GM12801 (cell line): ENCODE data around the gene CD6.

Experiments used
- CTCF ChIP-seq: IDR thresholded peaks from one replicate; pipeline ENCODE4 v1.5.1; 2011; ENCODE audit warnings: control low read depth; ENCODE audit not compliant: insufficient read length; ENCODE audit errors: extremely low read depth

CD6 gene

DNA sequence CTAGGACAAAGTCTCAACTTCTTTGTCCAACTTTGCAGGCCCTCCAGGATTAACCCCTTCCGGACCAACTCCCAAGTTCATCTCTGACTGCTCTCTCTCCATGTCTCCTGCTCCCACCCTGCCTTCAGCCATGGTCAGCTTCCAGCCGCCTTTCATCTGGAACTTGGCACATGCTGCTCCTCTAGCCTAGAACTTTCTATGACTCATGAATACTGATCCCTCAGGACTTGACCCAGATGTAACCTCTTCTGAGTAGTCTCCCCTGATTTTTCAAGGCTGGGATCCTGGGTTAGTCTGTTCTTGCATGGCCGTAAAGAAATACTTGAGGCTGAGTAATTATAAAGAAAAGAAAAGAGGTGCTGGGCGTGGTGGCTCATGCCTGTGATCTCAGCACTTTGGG is 14.3 kb upstream of the CD6 start:
- no peak for TF ChIP-seq CTCF

GRCh38 chr11:60959431-60959830 is 12.0 kb upstream of the CD6 start:
- TF ChIP-seq CTCF: no peak

DNA sequence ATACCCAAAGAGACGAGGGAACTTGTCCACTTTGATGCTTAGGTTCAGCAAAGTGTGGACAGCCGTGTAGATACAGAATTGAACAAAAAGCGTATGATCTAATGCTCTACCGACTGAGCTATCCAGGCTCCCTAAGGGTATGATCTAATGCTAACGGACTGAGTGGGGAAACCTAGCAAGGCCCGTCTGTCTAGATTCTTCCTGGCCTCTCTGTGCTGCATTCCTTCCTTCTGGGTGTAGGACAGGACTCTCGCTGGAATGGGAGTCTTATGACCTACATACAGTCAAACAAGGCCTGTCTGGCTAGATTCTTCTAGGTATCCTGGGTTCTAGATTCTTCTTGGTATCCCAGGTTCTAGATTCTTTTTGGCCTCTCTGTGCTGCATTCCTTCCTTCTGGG is 11.1 kb upstream of the CD6 start:
- TF ChIP-seq CTCF: no peak

- no peak for TF ChIP-seq CTCF
Measured at GRCh38 chr11:60964801-60965200, 6.7 kb upstream of the CD6 start.

GRCh38 chr11:60966890-60967289 is 4.6 kb upstream of the CD6 start:
- TF ChIP-seq CTCF: no peak

GRCh38 chr11:60968223-60968622 is 3.3 kb upstream of the CD6 start:
- no peak for TF ChIP-seq CTCF

DNA sequence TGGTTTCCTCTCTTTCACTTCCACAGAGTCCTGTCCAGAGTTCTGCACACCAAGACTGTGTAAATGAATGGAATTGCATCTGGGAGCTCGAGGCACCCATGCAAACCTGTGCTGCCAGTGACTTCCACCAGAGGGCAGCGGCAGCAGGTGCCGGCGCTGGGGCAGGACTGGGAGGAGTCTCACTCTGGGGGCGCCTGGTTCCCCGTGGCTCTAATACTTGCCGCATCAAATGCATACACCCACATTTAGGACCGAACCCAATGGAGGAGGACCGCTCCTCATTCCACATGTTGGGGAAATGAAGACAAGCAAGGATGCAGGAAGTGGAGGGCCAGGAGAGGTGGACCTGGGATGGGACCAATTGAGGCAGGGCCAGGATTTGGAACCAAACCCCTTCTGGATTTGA is 1.1 kb upstream of the CD6 start:
- no peak for TF ChIP-seq CTCF

DNA sequence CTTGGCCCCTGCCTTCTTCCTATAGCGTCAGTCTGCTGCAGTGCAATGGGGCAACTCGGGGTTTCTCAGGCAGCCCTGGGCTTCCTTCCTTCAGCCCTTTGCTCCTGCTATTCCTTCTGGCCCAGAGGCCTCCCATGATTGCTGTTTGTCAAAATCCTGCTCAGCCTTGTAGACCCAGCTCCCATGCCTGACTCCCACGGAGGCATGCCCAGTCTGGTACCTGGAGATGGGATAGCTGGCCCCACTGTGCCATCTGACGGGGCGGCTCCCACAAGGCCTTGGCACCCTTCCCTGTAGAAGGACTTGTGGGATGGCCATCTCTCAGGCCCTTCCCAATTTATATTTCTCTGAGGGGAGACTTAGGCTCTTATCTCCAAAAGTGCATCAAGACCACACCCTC is 590 bp upstream of the CD6 start:
- no peak for TF ChIP-seq CTCF
